ENCODE results near the gene C1QTNF4.
A peak's percentile ranks its signal among the peaks of the same experiment; 100 is the strongest.
"Not testable (repeated sequence)": the region's sequence is repeated elsewhere in the genome, so short reads cannot be mapped to it uniquely, and the experiment has no call there.

Gene C1QTNF4

DNA sequence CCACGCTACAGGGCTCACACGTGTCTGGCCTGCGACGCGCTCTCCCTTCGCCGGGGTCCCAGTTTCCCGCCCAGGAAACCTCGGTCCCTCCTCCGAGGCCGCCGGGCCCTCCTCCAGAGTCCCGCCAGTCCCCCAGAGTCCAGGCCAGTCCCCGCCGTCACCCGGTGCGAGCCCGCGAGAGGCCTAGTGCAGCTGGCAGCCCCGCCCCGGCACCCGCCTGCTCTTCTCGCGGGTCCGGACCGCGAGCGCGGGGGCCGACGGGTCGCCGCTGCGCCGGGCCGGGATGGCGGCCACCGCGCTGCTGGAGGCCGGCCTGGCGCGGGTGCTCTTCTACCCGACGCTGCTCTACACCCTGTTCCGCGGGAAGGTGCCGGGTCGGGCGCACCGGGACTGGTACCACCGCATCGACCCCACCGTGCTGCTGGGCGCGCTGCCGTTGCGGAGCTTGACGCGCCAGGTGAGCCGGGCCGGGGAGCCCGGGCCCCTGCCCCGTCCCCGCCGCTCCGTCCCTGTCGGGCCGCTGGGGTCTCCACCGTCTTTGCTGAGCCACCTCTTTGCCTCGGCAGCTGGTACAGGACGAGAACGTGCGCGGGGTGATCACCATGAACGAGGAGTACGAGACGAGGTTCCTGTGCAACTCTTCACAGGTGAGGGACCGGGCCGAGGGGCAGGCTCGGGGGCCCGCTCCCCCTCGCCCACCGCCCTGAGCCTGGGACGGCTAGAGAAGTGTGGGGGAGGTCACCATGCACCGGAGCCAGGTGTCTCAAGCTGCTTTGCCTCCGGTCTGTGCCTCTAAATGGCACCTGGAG, 28.7 kb downstream of the C1QTNF4 start, which contains the start of gene PTPMT1:
Gene PTPMT1 (plus strand): TSS at position 260 of the 809 bp plus-strand sequence. CDS start 24 bp downstream, at position 284.
- TF ChIP-seq ZNF274 (IDR thresholded peaks at IDR 0.05; ENCODE audit: low read depth, low read length) = no peak
- H3K4me3 ChIP-seq (ENCODE audit: low read length) = peak within 1 kb of the TSS; percentile 86

DNA sequence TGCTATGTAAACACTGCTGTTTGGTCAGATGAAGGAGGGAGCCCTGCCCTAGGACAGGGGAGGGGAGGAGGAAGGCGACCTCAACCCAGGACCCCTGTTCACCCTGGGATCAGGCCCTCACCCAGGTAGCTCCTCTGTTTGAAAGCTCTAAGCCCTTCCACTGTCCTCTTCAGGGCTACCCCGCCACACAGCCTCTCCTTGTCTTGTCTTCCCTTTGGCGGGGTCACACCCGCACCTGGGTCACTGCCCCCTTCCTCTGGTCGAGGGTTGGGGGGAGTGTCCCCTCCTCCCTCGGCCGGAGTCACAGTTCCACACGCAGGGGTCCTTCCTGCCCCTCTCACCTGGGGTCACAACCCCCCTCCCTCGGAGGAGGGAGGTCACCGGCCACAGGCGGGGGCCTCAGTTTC, 29.3 kb downstream of the C1QTNF4 start:
- TF ChIP-seq ZNF274 (IDR thresholded peaks at IDR 0.05; ENCODE audit: low read depth, low read length) = no peak
- peak overlapping the region; percentile 86; the same call in 1 of the 2 replicates for H3K4me3 ChIP-seq (ENCODE audit: low read length)

- H3K4me3 ChIP-seq (ENCODE audit: low read length) = not testable (repeated sequence)
Measured at GRCh38 chr11:47564366-47564765, 29.8 kb downstream of the C1QTNF4 start.

DNA sequence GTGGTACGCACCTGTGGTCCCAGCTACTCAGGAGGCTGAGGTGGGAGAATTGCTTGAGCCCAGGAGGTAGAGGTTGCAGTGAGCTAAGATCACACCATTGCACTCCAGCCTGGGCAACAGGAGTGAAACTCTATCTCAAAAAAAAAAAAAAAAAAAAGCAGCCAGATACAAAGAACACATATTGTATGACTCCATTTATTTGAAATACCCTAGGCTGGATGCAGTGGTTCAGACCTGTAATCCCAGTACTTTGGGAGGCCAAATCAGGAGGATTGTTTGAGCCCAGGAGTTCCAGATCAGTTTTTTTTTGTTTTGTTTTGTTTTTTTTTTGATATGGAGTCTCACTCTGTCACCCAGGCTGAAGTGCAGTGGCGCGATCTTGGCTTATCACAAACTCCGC, 31.8 kb downstream of the C1QTNF4 start:
- H3K4me3 ChIP-seq (ENCODE audit: low read length) = not testable (repeated sequence)

DNA sequence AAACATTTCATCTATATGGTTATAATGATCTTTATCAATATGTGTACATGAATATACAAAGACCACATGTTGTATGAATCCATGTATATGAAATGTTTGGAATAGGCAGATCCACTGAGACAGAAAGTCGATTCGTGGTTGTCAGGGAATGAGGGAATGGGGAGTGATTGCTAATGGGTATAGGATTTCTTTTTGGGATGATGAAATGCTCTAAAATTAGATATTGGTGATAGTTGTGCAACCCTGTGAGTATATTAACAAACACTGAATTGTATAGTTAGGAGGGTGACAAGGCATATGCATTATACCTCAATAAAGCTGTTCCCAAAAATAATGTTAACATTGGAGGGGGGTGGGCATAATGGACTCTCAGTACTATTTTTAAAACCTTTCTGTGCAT, 33.8 kb downstream of the C1QTNF4 start:
- H3K4me3 ChIP-seq (ENCODE audit: low read length) = no peak overlapping the region
- no peak for TF ChIP-seq ZNF274 (IDR thresholded peaks at IDR 0.05; ENCODE audit: low read depth, low read length)

DNA sequence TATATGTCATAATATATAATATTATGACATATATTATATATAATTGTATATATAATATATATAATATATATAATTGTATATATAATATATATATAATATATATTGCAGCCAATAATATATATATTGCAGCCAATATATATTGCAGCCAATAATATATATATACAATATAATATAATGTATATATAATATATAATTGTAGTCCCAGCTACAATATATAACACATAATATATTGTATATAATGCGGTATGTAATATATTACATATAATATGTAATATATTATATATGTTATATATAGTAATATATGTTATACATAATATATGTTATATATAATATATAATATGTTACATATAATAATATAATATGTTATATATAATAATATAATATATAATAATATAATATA, 35.5 kb downstream of the C1QTNF4 start:
- TF ChIP-seq ZNF274 (IDR thresholded peaks at IDR 0.05; ENCODE audit: low read depth, low read length) = no peak
- H3K4me3 ChIP-seq (ENCODE audit: low read length) = no peak overlapping the region

DNA sequence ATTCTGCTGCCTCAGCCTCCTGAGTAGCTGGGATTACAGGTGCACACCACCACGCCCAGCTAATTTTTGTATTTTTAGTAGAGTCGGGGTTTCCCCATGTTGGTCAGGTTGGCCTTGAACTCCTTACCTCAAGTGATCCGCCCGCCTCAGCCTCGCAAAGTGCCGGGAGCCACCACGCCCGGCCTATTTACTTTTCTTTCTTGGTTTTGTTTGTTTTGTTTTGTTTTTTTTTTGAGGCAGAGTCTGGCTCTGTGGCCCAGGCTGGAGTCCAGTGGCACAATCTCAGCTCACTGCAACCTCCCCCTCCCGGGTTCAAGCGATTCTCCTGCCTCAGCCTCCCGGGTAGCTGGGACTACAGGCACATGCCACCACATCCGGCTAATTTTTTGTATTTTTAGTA, 37.2 kb downstream of the C1QTNF4 start:
- H3K4me3 ChIP-seq (ENCODE audit: low read length) = not testable (repeated sequence)

DNA sequence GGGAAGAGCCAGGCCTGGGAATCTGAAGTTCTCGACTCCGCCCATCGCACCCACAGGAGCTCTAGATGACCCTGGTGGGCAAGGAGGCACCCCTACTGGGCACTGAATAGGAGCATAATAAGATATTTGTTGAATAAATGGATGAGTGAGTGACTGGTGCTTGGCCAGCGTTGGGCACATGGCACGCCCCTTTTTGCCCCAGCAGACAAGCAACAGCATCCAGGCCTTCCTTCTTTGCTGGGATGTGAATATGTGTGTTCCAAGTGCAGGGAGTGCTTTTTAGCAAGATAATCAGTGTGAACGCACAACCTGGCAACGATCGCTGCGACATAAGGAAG, 40.8 kb downstream of the C1QTNF4 start:
- TF ChIP-seq ZNF274 (IDR thresholded peaks at IDR 0.05; ENCODE audit: low read depth, low read length) = no peak
- H3K4me3 ChIP-seq (ENCODE audit: low read length) = peak overlapping the region; percentile 61; the same call in 1 of the 2 replicates

- peak within 1 kb of the TSS; percentile 78 for H3K4me3 ChIP-seq (ENCODE audit: low read length)
- TF ChIP-seq ZNF274 (IDR thresholded peaks at IDR 0.05; ENCODE audit: low read depth, low read length) = no peak
Measured at GRCh38 chr11:47552566-47553405, 41.4 kb downstream of the C1QTNF4 start, which contains the start of gene CELF1. Gene CELF1, minus strand, starts transcription at chr11:47553132. Its CDS starts 53,609 bp downstream, at chr11:47499523.

GRCh38 chr11:47552056-47552565, 42.1 kb downstream of the C1QTNF4 start:
- no peak for TF ChIP-seq ZNF274 (IDR thresholded peaks at IDR 0.05; ENCODE audit: low read depth, low read length)
- peak overlapping the region; percentile 78 for H3K4me3 ChIP-seq (ENCODE audit: low read length)

DNA sequence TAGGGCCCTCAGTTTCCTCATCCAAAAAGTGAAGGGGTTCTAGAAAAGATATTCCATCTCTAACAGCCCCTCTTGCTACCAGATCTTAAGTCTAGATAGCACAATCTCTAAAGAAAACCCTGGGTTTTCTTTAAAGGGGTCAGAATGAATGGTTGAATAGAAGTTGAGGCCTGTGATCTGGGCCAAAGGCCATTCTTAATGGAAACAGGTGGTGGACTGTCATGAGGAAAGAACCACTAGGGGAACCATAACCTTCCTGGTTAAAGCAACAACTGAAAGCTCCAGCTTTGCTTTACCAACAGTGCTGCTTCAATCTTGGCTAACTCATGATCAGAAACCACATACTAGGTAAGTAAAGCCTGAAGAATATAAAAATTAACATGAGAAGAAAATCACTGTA, 43.1 kb downstream of the C1QTNF4 start:
- H3K4me3 ChIP-seq (ENCODE audit: low read length) = peak overlapping the region; percentile 78
- no peak for TF ChIP-seq ZNF274 (IDR thresholded peaks at IDR 0.05; ENCODE audit: low read depth, low read length)

GRCh38 chr11:47550288-47551047, 43.7 kb downstream of the C1QTNF4 start:
- no peak for TF ChIP-seq ZNF274 (IDR thresholded peaks at IDR 0.05; ENCODE audit: low read depth, low read length)

GRCh38 chr11:47546274-47546673, 47.9 kb downstream of the C1QTNF4 start:
- not testable (repeated sequence) for H3K4me3 ChIP-seq (ENCODE audit: low read length)

More at GRCh38 chr11:47550288-47551047, 43.7 kb downstream of the C1QTNF4 start:
- H3K4me3 ChIP-seq (ENCODE audit: low read length) = no peak overlapping the region

- TF ChIP-seq ZNF274 (IDR thresholded peaks at IDR 0.05; ENCODE audit: low read depth, low read length) = no peak
Measured at GRCh38 chr11:47545298-47545697, 48.9 kb downstream of the C1QTNF4 start.

More at GRCh38 chr11:47545298-47545697, 48.9 kb downstream of the C1QTNF4 start:
- no peak overlapping the region for H3K4me3 ChIP-seq (ENCODE audit: low read length)
